CD14-positive monocyte (primary cell): Measurements from ENCODE around the gene PFDN5. TPM values are rescaled to one million over a fixed set of nuclear protein-coding genes. Genes with fewer than 3 reads are reported as not detected.
A peak's percentile ranks its signal among the peaks of the same experiment; 100 is the strongest.
"Not testable (repeated sequence)": the region's sequence is repeated elsewhere in the genome, so short reads cannot be mapped to it uniquely, and the experiment has no call there.

ENCODE experiments used
- DNase-seq, 3 donors: peaks; one replicate each; pipeline ENCODE4 v3.0.0-alpha.2; 2011 to 2022
- H2AFZ ChIP-seq: 2 replicates; pipeline ENCODE4 v1.6.0; 2012; ENCODE audit warnings: mild to moderate bottlenecking, low read depth, low read length, inconsistent platforms; ENCODE audit not compliant: insufficient read depth, poor library complexity, severe bottlenecking
- H3K27ac ChIP-seq, 2 donors: 1 replicate in 1 of 2; 2 replicates in 1 of 2; pipeline ENCODE4 v1.5.1; 2012 to 2013; ENCODE audit warnings: low read length in 2 of 2, control low read depth in 1 of 2, inconsistent platforms in 1 of 2, low read depth in 1 of 2, mild to moderate bottlenecking in 1 of 2
- H3K27me3 ChIP-seq, 2 donors: one replicate each; pipeline versions ENCODE4 v1.6.0 to v1.6.1; 2011 to 2013; ENCODE audit warnings: low read length in 2 of 2; ENCODE audit not compliant: control insufficient read depth in 2 of 2, insufficient read depth in 2 of 2
- H3K36me3 ChIP-seq, 2 donors: replicated peaks in 1 of 2; 1 replicate in 1 of 2; 2 replicates in 1 of 2; pipeline versions ENCODE4 v1.5.1 to v1.6.1; 2012 to 2013; ENCODE audit warnings: low read length in 2 of 2, control low read depth in 1 of 2, inconsistent platforms in 1 of 2, mild to moderate bottlenecking in 1 of 2; ENCODE audit not compliant: insufficient read depth in 2 of 2, control insufficient read depth in 1 of 2
- H3K4me1 ChIP-seq, 2 donors: 1 replicate in 1 of 2; 2 replicates in 1 of 2; pipeline versions ENCODE4 v1.5.1 to v1.6.1; 2012 to 2013; ENCODE audit warnings: low read length in 2 of 2, control low read depth in 1 of 2, inconsistent platforms in 1 of 2, mild to moderate bottlenecking in 1 of 2, moderate library complexity in 1 of 2; ENCODE audit not compliant: insufficient read depth in 2 of 2, control insufficient read depth in 1 of 2
- H3K4me2 ChIP-seq: replicated peaks from 2 replicates; pipeline ENCODE3; 2012; ENCODE audit warnings: low read length, moderate library complexity, mild to moderate bottlenecking; ENCODE audit not compliant: poor library complexity, severe bottlenecking; ENCODE audit errors: extremely low read depth
- H3K4me3 ChIP-seq, 3 experiments: fragments of 200-600 bp in 1 of 3; sonication (generic) in 1 of 3; replicated peaks in 1 of 3; 1 replicate in 2 of 3; 2 replicates in 1 of 3; pipeline ENCODE4 v1.5.1; 2011 to 2013; ENCODE audit warnings: low read length in 3 of 3, mild to moderate bottlenecking in 3 of 3, control low read depth in 2 of 3, low read depth in 2 of 3, inconsistent platforms in 1 of 3, moderate library complexity in 1 of 3
- H3K79me2 ChIP-seq: 2 replicates; pipeline ENCODE4 v1.6.0; 2012; ENCODE audit warnings: mild to moderate bottlenecking, control low read depth, inconsistent platforms, low read length, moderate library complexity; ENCODE audit not compliant: insufficient read depth
- H3K9ac ChIP-seq: 2 replicates; pipeline ENCODE4 v1.6.0; 2017; ENCODE audit warnings: low read length, mild to moderate bottlenecking; ENCODE audit not compliant: insufficient read depth, poor library complexity, severe bottlenecking
- H3K9me3 ChIP-seq, 2 donors: replicated peaks in 1 of 2; 1 replicate in 1 of 2; 2 replicates in 1 of 2; pipeline versions ENCODE4 v1.5.1 to v1.6.1; 2012 to 2013; ENCODE audit warnings: low read length in 2 of 2, control low read depth in 1 of 2; ENCODE audit not compliant: control insufficient read depth in 1 of 2, insufficient read depth in 1 of 2
- H4K20me1 ChIP-seq: 2 replicates; pipeline ENCODE4 v1.6.0; 2012; ENCODE audit warnings: mild to moderate bottlenecking, low read length, control low read depth, moderate library complexity; ENCODE audit not compliant: insufficient read depth
- H3K27ac Mint-ChIP-seq, 7 donors: one replicate each; pipeline ENCODE4 v1.8.0; 2020; ENCODE audit warnings: mild to moderate bottlenecking in 7 of 7, mixed read lengths in 7 of 7, moderate library complexity in 6 of 7, inconsistent platforms in 2 of 7
- H3K27me3 Mint-ChIP-seq, 3 donors: one replicate each; pipeline ENCODE4 v1.8.0; 2021 to 2022; ENCODE audit warnings: low read depth in 3 of 3, mild to moderate bottlenecking in 3 of 3, mixed read lengths in 3 of 3, moderate library complexity in 3 of 3, inconsistent platforms in 1 of 3
- H3K36me3 Mint-ChIP-seq, 2 donors: one replicate each; pipeline ENCODE4 v1.8.0; 2020; ENCODE audit warnings: mixed read lengths in 2 of 2, inconsistent platforms in 1 of 2, mild to moderate bottlenecking in 1 of 2
- H3K4me1 Mint-ChIP-seq: one replicate; pipeline ENCODE4 v1.8.0; 2020; ENCODE audit warnings: mild to moderate bottlenecking, mixed read lengths
- H3K4me3 Mint-ChIP-seq, 2 donors: one replicate each; pipeline ENCODE4 v1.8.0; 2020; ENCODE audit warnings: mild to moderate bottlenecking in 2 of 2, mixed read lengths in 2 of 2, moderate library complexity in 1 of 2
- H3K9me3 Mint-ChIP-seq, 7 donors: one replicate each; pipeline ENCODE4 v1.8.0; 2020 to 2022; ENCODE audit warnings: mixed read lengths in 7 of 7, mild to moderate bottlenecking in 6 of 7, moderate library complexity in 6 of 7, inconsistent platforms in 2 of 7
- CTCF ChIP-seq: fragments of 200-600 bp; IDR thresholded peaks from one replicate; pipeline ENCODE4 v1.8.0; 2022; ENCODE audit warnings: antibody characterized with exemption, mild to moderate bottlenecking
- WGBS: methylation state at CpG from one replicate; pipeline ENCODE4 v1.1.5; 2013; ENCODE audit warnings: missing lambda C conversion rate; ENCODE audit not compliant: insufficient coverage; 5-methylcytosine and 5-hydroxymethylcytosine counted together
- intact Hi-C, 2 donors: fragments of 100-400 bp; cut with micrococcal nuclease; formaldehyde crosslinking; loops; one replicate each; pipeline versions ENCODE4 v1.15.0 to v1.15.1; 2023
- polyA plus RNA-seq, 3 donors: library from polyadenylated mRNA; depleted of rRNA in 1 of 3; unstranded in 2 of 3; stranded (reverse) in 1 of 3; fragments of 300-500 nt in 2 of 3; fragments of >200 nt in 1 of 3; fragmentation: Illumina TruSeq in 2 of 3; gene quantifications; 1 replicate in 2 of 3; 2 replicates in 1 of 3; pipeline ENCODE4 v1.2.3, GENCODE V29; 2012 to 2021

Gene PFDN5
- polyA plus RNA-seq, 3 donors: 1,474 to 2,196 (median 1,751) TPM

DNA sequence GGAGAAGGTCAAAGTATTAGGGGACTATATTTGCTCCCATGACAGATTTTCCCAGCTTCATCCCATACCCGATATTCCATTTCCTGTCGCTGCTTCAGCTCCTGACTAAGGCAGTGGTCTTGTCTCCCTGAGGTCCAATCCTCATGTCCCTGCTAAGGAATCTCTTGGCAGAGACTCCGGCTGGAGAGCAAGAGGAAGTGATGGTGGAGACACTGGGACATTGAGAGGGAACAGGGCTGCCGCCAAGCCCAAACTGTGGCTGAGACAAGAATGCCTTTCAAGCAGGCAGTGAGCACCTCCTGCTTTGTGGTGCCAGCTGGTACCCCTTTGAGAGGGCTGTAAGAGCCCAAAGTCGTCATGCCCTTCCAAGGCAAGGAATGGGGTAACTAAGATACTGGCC, 35.3 kb downstream of the PFDN5 start:
- H3K4me1 ChIP-seq: peaks cover 6 to 7% of the 10 kb centered on the region in 2 donors
- 85% methylated on average over 3 of the region's 5 CpGs for WGBS
- H3K36me3 ChIP-seq: no peaks in the 10 kb centered on the region
- no peak overlapping the region for H3K4me2 ChIP-seq
- Mint-ChIP-seq H3K36me3 (no peaks in the 10 kb centered on the region), H3K4me3 (no peak overlapping the region), H3K4me1 (peaks cover 8% of the 10 kb centered on the region), H3K27ac (no peak overlapping the region), H3K9me3 (peaks cover 0 to 8% (median 0%) of the 10 kb centered on the region in 7 donors), H3K27me3 (peaks cover 37 to 59% (median 50%) of the 10 kb centered on the region in 3 donors)
- intact Hi-C loops: no loop called here
- H3K9ac ChIP-seq: no peak overlapping the region
- H3K4me3 ChIP-seq: no peak overlapping the region
- H3K27me3 ChIP-seq: peaks cover 14 to 26% of the 10 kb centered on the region in 2 donors
- no peak overlapping the region for H2AFZ ChIP-seq
- DNase-seq: no peak
- H4K20me1 ChIP-seq: no peaks in the 10 kb centered on the region
- H3K79me2 ChIP-seq: no peaks in the 10 kb centered on the region
- H3K9me3 ChIP-seq: peaks cover 0 to 4% of the 10 kb centered on the region in 2 donors
- no peak for TF ChIP-seq CTCF
- no peak overlapping the region for H3K27ac ChIP-seq

- H3K4me2 ChIP-seq, H3K4me3 ChIP-seq, H3K27ac ChIP-seq, H4K20me1 ChIP-seq, H3K27ac Mint-ChIP-seq, H3K36me3 Mint-ChIP-seq, H3K9me3 Mint-ChIP-seq, DNase-seq, H2AFZ ChIP-seq, H3K36me3 ChIP-seq, H3K9ac ChIP-seq, H3K79me2 ChIP-seq, intact Hi-C loops, H3K9me3 ChIP-seq, H3K4me1 ChIP-seq: not testable (repeated sequence)
- Mint-ChIP-seq H3K4me1 (peaks cover 12% of the 10 kb centered on the region), H3K4me3 (peak overlapping the region in 1 of 2 donors; percentile 4), H3K27me3 (peaks cover 36 to 59% (median 43%) of the 10 kb centered on the region in 3 donors)
- peaks cover 0 to 27% of the 10 kb centered on the region in 2 donors for H3K27me3 ChIP-seq
Observed at GRCh38 chr12:53332339-53332738, 37.0 kb downstream of the PFDN5 start.
